ENCODE data around the gene MAP6. TPM values are rescaled to one million over a fixed set of nuclear protein-coding genes. Genes with fewer than 3 reads are reported as not detected.

Gene MAP6
- total RNA-seq, 1 donor = 3.0 TPM

DNA sequence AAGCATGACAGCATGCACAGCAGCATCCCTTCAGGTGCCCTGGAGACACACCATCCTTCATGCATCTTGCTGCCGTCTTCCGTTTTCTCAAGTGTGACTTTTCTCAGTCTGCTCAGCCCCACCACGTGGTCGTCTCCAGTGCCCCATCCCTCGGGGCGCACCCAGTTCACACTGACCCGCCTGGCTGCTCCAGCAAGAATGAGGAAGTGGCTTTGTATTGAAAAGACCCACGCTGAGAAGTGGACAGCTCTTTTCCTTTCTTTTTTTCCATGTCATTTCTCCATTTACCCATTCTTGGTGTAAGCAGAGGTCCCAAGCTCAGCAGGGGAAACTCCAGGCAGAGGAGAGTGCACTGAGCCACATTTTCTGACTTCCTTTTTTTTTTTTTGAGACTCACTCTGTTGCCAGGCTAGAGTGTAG lies 92.3 kb downstream of the MAP6 start:
- DNase-seq (ENCODE audit: low read depth) = peak; percentile 80
- no peak overlapping the region for H3K4me3 ChIP-seq (ENCODE audit: low read depth, low read length)
- TF ChIP-seq, protein P1, sequence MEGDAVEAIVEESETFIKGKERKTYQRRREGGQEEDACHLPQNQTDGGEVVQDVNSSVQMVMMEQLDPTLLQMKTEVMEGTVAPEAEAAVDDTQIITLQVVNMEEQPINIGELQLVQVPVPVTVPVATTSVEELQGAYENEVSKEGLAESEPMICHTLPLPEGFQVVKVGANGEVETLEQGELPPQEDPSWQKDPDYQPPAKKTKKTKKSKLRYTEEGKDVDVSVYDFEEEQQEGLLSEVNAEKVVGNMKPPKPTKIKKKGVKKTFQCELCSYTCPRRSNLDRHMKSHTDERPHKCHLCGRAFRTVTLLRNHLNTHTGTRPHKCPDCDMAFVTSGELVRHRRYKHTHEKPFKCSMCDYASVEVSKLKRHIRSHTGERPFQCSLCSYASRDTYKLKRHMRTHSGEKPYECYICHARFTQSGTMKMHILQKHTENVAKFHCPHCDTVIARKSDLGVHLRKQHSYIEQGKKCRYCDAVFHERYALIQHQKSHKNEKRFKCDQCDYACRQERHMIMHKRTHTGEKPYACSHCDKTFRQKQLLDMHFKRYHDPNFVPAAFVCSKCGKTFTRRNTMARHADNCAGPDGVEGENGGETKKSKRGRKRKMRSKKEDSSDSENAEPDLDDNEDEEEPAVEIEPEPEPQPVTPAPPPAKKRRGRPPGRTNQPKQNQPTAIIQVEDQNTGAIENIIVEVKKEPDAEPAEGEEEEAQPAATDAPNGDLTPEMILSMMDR (IDR thresholded peaks at IDR 0.05; ENCODE audit: insufficient read depth, low read depth, low read length) = no peak

DNA sequence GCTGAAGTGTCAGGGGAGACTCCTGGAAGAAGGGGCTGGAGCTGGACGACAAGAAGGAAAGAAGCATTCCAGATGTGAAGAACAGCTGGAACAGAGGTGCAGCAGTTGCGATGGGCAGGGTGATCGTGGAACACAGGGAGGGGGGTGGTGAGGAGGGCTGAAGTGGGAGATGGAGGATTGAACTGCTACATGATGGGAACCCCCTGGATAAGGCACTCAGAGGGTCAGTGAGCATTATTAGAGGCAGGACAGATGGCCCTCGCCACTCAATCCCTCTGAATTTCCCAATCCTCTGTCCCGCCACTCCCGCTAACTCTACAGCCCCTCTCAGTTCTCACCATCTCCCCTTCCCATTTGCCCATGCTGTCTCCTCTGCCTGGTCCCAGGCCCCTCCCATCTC lies 92.8 kb downstream of the MAP6 start:
- DNase-seq (ENCODE audit: low read depth) = no peak
- H3K4me3 ChIP-seq (ENCODE audit: low read depth, low read length) = no peak overlapping the region
- TF ChIP-seq, protein P1 (IDR thresholded peaks at IDR 0.05; ENCODE audit: insufficient read depth, low read depth, low read length) = no peak

DNA sequence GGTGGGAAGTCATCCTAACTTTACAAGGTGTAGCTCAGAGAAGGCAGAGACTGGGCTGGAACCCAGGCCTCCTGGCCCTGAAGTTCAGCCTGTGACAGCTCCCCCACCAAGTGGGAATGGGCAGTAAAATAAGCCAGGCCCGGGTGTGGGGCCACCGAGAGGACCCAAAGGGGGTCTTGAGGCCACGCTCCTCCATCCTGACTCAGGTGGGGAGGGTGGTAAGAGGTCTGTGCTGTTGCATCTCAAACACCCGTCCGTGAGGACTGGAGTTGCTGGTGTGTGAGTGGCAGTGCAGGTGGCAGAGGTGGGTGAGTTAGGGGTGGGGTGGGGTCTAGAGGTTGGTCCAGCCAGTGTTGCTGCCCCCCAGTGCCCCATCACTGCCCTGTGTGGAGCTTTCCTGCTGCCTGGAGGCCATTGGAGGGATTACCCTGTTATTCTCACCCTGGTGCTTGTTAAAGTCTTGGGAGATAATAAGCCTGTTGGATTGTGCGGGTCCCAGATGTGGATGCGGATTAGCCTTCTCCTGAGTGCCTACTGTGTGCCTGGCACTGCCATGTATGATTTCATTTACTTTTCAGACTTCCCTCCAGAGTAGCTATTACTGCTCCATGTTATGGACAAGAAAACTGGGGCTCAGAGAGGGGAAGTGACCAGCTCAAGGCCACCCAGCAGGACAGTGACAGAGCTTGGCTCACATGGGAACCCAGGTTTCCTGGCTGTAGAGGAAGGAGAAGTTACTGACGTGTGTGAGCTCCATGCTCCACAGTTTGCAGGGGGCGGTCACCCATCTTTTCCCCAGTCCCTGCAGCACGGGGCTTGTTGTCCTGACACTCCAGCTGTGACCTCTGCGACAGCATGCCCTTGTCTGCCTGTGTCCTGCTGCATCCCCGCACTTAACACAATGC lies 93.9 kb downstream of the MAP6 start:
- TF ChIP-seq, protein P1 (IDR thresholded peaks at IDR 0.05; ENCODE audit: insufficient read depth, low read depth, low read length) = peak; percentile 56
- DNase-seq (ENCODE audit: low read depth) = no peak
- no peak overlapping the region for H3K4me3 ChIP-seq (ENCODE audit: low read depth, low read length)

DNA sequence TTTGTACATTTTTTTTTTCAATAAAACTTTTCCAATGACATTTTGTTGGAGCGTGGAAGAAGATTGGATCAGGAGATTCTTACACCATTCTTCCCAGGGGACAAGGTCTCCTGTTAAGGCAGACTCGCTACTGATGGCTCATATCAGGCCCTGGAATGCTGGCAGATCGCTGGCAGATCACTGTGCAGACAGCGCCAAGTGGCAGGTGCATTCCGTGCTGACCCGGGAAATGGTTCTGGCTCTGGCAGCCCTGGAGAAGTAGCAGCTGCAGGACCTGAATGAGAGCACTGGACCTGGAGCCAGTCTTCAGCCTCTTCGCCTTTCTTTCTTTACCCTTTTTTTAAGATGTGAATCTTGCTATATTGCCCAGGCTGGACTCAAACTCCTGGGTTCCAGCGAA lies 96.1 kb downstream of the MAP6 start:
- DNase-seq (ENCODE audit: low read depth) = no peak
- no peak overlapping the region for H3K4me3 ChIP-seq (ENCODE audit: low read depth, low read length)
- TF ChIP-seq, protein P1 (IDR thresholded peaks at IDR 0.05; ENCODE audit: insufficient read depth, low read depth, low read length) = no peak

DNA sequence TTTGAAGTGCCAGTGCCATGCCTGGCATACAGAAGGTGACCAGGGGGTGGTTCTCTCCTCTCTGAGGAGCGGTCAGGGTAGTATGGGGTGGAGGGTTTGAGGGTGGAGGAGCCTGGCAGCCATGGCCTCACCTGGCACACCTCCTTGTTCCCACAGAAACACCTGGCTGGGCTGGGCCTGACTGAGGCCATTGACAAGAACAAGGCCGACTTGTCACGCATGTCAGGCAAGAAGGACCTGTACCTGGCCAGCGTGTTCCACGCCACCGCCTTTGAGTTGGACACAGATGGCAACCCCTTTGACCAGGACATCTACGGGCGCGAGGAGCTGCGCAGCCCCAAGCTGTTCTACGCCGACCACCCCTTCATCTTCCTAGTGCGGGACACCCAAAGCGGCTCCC lies 97.2 kb downstream of the MAP6 start:
- TF ChIP-seq, protein P1 (IDR thresholded peaks at IDR 0.05; ENCODE audit: insufficient read depth, low read depth, low read length) = no peak

DNA sequence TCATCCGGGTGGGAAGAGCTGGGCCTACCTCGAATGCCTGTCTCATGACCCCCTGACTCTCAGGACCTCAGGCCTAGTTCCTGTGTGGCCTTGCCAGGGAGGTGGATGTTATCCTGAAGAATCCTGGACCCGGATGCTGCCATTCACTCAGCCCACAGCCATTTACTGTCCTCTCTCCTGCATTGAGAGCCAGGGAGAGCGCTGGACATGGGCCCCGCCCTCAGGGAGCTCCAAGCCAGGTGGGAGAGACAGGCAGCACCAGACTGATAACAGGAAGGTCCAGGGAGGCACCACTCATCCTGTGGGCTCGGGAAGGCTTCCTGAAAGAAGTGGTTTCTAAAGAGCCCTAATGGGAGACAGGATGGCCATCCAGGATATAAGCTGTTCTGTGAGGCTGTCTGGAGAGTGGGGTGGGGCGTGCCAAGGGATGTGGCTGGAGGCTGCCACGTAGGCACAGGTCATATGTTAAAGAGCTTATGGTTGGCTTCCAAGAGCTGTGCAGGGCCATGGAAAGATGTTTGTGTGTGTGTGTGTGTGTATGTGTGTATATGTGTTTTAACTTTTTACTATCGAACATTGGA lies 98.2 kb downstream of the MAP6 start:
- no peak for DNase-seq (ENCODE audit: low read depth)
- no peak overlapping the region for H3K4me3 ChIP-seq (ENCODE audit: low read depth, low read length)
- TF ChIP-seq, protein P1 (IDR thresholded peaks at IDR 0.05; ENCODE audit: insufficient read depth, low read depth, low read length) = no peak

More for the DNA sequence above, 97.2 kb downstream of the MAP6 start:
- DNase-seq (ENCODE audit: low read depth) = no peak
- no peak overlapping the region for H3K4me3 ChIP-seq (ENCODE audit: low read depth, low read length)

Measured in fibroblast of villous mesenchyme (primary cell).